Keratinocyte (primary cell): ENCODE results near the gene TARBP1. TPM values are rescaled to one million over a fixed set of nuclear protein-coding genes. Genes with fewer than 3 reads are reported as not detected.

ENCODE experiments used
- DNase-seq: peaks from one replicate; pipeline ENCODE4 v3.0.0-alpha.2; 2011; ENCODE audit warnings: low read depth, missing footprints, low spot score
- FAIRE-seq: peaks from 2 replicates; lab custom pipeline; 2011; peaks lifted over from hg19 to GRCh38; lab: Jason Lieb, UNC
- H2AFZ ChIP-seq: 2 replicates; pipeline ENCODE4 v1.6.0; 2012; ENCODE audit warnings: low read length, control low read depth, inconsistent platforms; ENCODE audit not compliant: control insufficient read depth
- H3K27ac ChIP-seq: 2 replicates; pipeline ENCODE4 v1.5.1; 2011; ENCODE audit warnings: low read length; ENCODE audit not compliant: control insufficient read depth, insufficient read depth
- H3K27me3 ChIP-seq: 3 replicates; pipeline ENCODE4 v1.6.0; 2011; ENCODE audit warnings: low read length; ENCODE audit not compliant: control insufficient read depth, insufficient read depth; ENCODE audit errors: extremely low read depth
- H3K36me3 ChIP-seq, 2 experiments: 2 replicates in 1 of 2; 3 replicates in 1 of 2; pipeline ENCODE4 v1.5.1; 2011; ENCODE audit warnings: low read length in 2 of 2, mild to moderate bottlenecking in 1 of 2; ENCODE audit not compliant: control insufficient read depth in 2 of 2, insufficient read depth in 2 of 2; ENCODE audit errors: extremely low read depth in 1 of 2
- H3K4me1 ChIP-seq: 3 replicates; pipeline ENCODE4 v1.5.1; 2011; ENCODE audit warnings: low read length; ENCODE audit not compliant: control insufficient read depth, insufficient read depth; ENCODE audit errors: extremely low read depth
- H3K4me2 ChIP-seq: 3 replicates; pipeline ENCODE4 v1.6.0; 2011; ENCODE audit warnings: low read depth, low read length; ENCODE audit not compliant: control insufficient read depth, insufficient read depth; ENCODE audit errors: extremely low read depth
- H3K4me3 ChIP-seq, 3 experiments: fragments of 200-600 bp in 1 of 3; sonication (generic) in 1 of 3; 2 replicates in 2 of 3; 3 replicates in 1 of 3; pipeline ENCODE4 v1.5.1; 2011 to 2016; ENCODE audit warnings: low read length in 3 of 3, mild to moderate bottlenecking in 3 of 3, control low read depth in 2 of 3, inconsistent platforms in 1 of 3, low read depth in 1 of 3, mixed read lengths in 1 of 3, mixed run types in 1 of 3, moderate library complexity in 1 of 3; ENCODE audit not compliant: control insufficient read depth in 2 of 3, insufficient read depth in 2 of 3; ENCODE audit errors: extremely low read depth in 1 of 3
- H3K79me2 ChIP-seq: 2 replicates; pipeline ENCODE4 v1.6.0; 2012; ENCODE audit warnings: low read length; ENCODE audit not compliant: control insufficient read depth, insufficient read depth
- H3K9ac ChIP-seq: 3 replicates; pipeline ENCODE4 v1.6.0; 2011; ENCODE audit warnings: low read length; ENCODE audit not compliant: control insufficient read depth, insufficient read depth; ENCODE audit errors: extremely low read depth
- H3K9me1 ChIP-seq: 3 replicates; pipeline ENCODE4 v1.6.0; 2011; ENCODE audit warnings: low read length; ENCODE audit not compliant: control insufficient read depth, insufficient read depth; ENCODE audit errors: extremely low read depth
- H3K9me3 ChIP-seq: 2 replicates; pipeline ENCODE4 v1.5.1; 2012; ENCODE audit warnings: low read depth, low read length; ENCODE audit not compliant: control insufficient read depth
- H4K20me1 ChIP-seq: 3 replicates; pipeline ENCODE4 v1.6.0; 2011; ENCODE audit warnings: low read length; ENCODE audit not compliant: control insufficient read depth, insufficient read depth; ENCODE audit errors: extremely low read depth
- CTCF ChIP-seq, 3 experiments: IDR thresholded peaks in 1 of 3; conservative IDR thresholded peaks in 1 of 3; optimal IDR thresholded peaks in 1 of 3; 2 replicates in 2 of 3; 3 replicates in 1 of 3; pipeline versions ENCODE3 to v1.5.1; 2011; ENCODE audit warnings: low read length in 3 of 3, mild to moderate bottlenecking in 3 of 3, moderate library complexity in 2 of 3, control low read depth in 1 of 3, inconsistent platforms in 1 of 3; ENCODE audit not compliant: insufficient read depth in 2 of 3; ENCODE audit errors: extremely low read depth in 1 of 3
- EZH2 ChIP-seq: IDR thresholded peaks from one replicate; pipeline ENCODE4 v1.6.1; 2012; ENCODE audit warnings: inconsistent platforms, mild to moderate bottlenecking, low read length, moderate library complexity
- dilution Hi-C: fragments of 300-500 bp; cut with MboI; formaldehyde crosslinking; loops from one replicate; pipeline ENCODE4 v1.7.0; 2020; ENCODE audit warnings: low sequenced_read_pairs; ENCODE audit not compliant: extremely low pct_ligation_motif_present
- polyA plus RNA-seq, 5 experiments: library from polyadenylated mRNA; depleted of rRNA in 3 of 5; stranded (reverse) in 3 of 5; stranded (forward) in 1 of 5; unstranded in 1 of 5; fragments of >200 nt; gene quantifications; 1 replicate in 1 of 5; 2 replicates in 3 of 5; 3 replicates in 1 of 5; pipeline versions ENCODE4 v1.2.1 to v1.2.3, GENCODE V29; 2011 to 2012; ENCODE audit warnings: missing spikeins in 2 of 5, low read depth in 1 of 5, low replicate concordance in 1 of 5

TARBP1 gene
- polyA plus RNA-seq, 1 donor (not counting 4 experiments of a cell fraction or from before 2014, with no cell fraction given): 28.7 TPM

DNA sequence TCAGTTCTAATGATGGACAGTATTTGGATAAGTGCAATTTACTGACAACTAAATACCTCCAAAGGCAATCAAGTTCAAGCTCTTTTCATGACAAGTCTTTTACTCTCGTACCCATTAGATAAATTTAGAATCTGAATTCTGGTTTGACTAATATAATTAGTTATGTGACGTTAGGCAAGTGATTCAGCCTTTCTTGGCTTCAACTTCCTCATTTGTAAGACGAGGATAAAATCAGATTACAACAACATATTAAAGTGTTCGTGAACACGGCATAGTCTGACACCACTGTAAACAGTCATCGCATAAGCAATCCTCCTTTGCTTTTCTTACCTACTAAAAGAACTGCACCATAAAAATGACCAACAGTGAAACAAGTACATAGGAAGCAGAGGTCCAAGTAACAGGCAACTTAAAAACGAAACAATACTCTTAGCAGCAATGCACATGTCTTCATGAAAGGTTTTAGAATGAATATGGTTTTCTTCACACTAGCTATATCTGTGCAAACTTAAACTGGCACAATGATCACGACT is 80.1 kb downstream of the TARBP1 start:
- peak; percentile 64 for FAIRE-seq
- H3K4me2 ChIP-seq: peak overlapping the region; percentile 56
- H3K9ac ChIP-seq: no peak overlapping the region

GRCh38 chr1:234397732-234398131 is 81.2 kb downstream of the TARBP1 start:
- Histone ChIP-seq H3K4me1 (no peaks in the 10 kb centered on the region), H3K9me1 (peaks cover 2% of the 10 kb centered on the region)
- FAIRE-seq: no peak

More for the DNA sequence above, 80.1 kb downstream of the TARBP1 start:
- Histone ChIP-seq H3K9me1 (peaks cover 2% of the 10 kb centered on the region), H2AFZ (peak overlapping the region; percentile 50), H3K9me3 (no peaks in the 10 kb centered on the region), H3K4me1 (no peaks in the 10 kb centered on the region), H3K27me3 (no peaks in the 10 kb centered on the region), H4K20me1 (no peaks in the 10 kb centered on the region), H3K27ac (peak overlapping the region; percentile 13), H3K36me3 (peaks cover 6 to 7% of the 10 kb centered on the region in 2 experiments), H3K4me3 (no peak overlapping the region), H3K79me2 (no peaks in the 10 kb centered on the region)
- dilution Hi-C loops: no loop called here
- TF ChIP-seq EZH2 (no peak), CTCF (optimal IDR thresholded peaks at IDR 0.05 in 1 of 3, IDR thresholded peaks at IDR 0.05 in 1 of 3, conservative IDR thresholded peaks at IDR 0.05 in 1 of 3; ENCODE audit: extremely low read depth in 1 of 3, insufficient read depth in 2 of 3, low read length in 3 of 3) (no peak)
- DNase-seq: no peak

More at GRCh38 chr1:234397732-234398131, 81.2 kb downstream of the TARBP1 start:
- dilution Hi-C loops: no loop called here
- Histone ChIP-seq H3K4me3 (no peak overlapping the region), H4K20me1 (no peaks in the 10 kb centered on the region), H3K79me2 (no peaks in the 10 kb centered on the region), H2AFZ (no peak overlapping the region), H3K9me3 (no peaks in the 10 kb centered on the region), H3K27me3 (no peaks in the 10 kb centered on the region), H3K4me2 (no peak overlapping the region), H3K36me3 (peaks cover 6 to 12% of the 10 kb centered on the region in 2 experiments), H3K27ac (no peak overlapping the region), H3K9ac (no peak overlapping the region)
- TF ChIP-seq EZH2 (no peak), CTCF (optimal IDR thresholded peaks at IDR 0.05 in 1 of 3, IDR thresholded peaks at IDR 0.05 in 1 of 3, conservative IDR thresholded peaks at IDR 0.05 in 1 of 3; ENCODE audit: extremely low read depth in 1 of 3, insufficient read depth in 2 of 3, low read length in 3 of 3) (no peak)
- no peak for DNase-seq
